OCI-LY7 (cell line): ENCODE results near the gene ARHGAP24. TPM values are rescaled to one million over a fixed set of nuclear protein-coding genes. Genes with fewer than 3 reads are reported as not detected.

Experiments used
- BruUV-seq: library from RNA; stranded (reverse); fragments of 400-500 nt; replicated peaks from 2 replicates; lab custom pipeline; 2021; lab: Mats Ljungman, UMichigan
- CTCF ChIA-PET: fragments of 300-600 bp; sonication (Branson Sonifier 250); formaldehyde crosslinking; loops from one replicate; lab custom pipeline; 2022; ENCODE audit warnings: antibody characterized with exemption; ENCODE audit not compliant: unreplicated experiment; lab: Charles Lee
- POLR2A ChIA-PET: fragments of 300-600 bp; sonication (Branson Sonifier 250); formaldehyde crosslinking; loops from one replicate; lab custom pipeline; 2022; ENCODE audit warnings: antibody characterized with exemption; lab: Charles Lee
- DNase-seq: peaks from one replicate; pipeline ENCODE4 v3.0.0-alpha.2; 2015; ENCODE audit warnings: low spot score
- H2AFZ ChIP-seq: fragments of 200-600 bp; sonication (generic), shearing (Covaris generic); 2 replicates; pipeline ENCODE4 v1.6.1; 2014; ENCODE audit warnings: mild to moderate bottlenecking, antibody characterized with exemption, low read length, moderate library complexity
- H3K27ac ChIP-seq: fragments of 200-600 bp; sonication (generic); 2 replicates; pipeline ENCODE4 v1.5.1; 2014; ENCODE audit warnings: mixed run types, low read depth, mild to moderate bottlenecking, moderate library complexity, low read length, inconsistent platforms; ENCODE audit not compliant: poor library complexity, severe bottlenecking
- H3K36me3 ChIP-seq: fragments of 200-600 bp; sonication (generic); 2 replicates; pipeline ENCODE4 v1.6.1; 2014; ENCODE audit warnings: mild to moderate bottlenecking, antibody characterized with exemption, low read length, moderate library complexity, mixed read lengths; ENCODE audit not compliant: insufficient read depth
- H3K4me1 ChIP-seq: fragments of 200-600 bp; sonication (generic); 2 replicates; pipeline ENCODE4 v1.5.1; 2014; ENCODE audit warnings: mild to moderate bottlenecking, low read length; ENCODE audit not compliant: insufficient read depth, poor library complexity, severe bottlenecking
- H3K4me2 ChIP-seq: fragments of 200-600 bp; sonication (generic); 2 replicates; pipeline ENCODE4 v1.6.1; 2014; ENCODE audit warnings: mild to moderate bottlenecking, low read length
- H3K4me3 ChIP-seq: fragments of 200-600 bp; sonication (generic); 2 replicates; pipeline ENCODE4 v1.5.1; 2014; ENCODE audit warnings: mild to moderate bottlenecking, low read depth, low read length; ENCODE audit not compliant: poor library complexity, severe bottlenecking
- H3K79me2 ChIP-seq: fragments of 200-600 bp; sonication (generic); 2 replicates; pipeline ENCODE4 v1.6.1; 2016; ENCODE audit warnings: low read depth, mild to moderate bottlenecking, low read length, moderate library complexity, mixed read lengths; ENCODE audit not compliant: insufficient read depth
- H3K9me2 ChIP-seq: fragments of 200-600 bp; sonication (generic); 2 replicates; pipeline ENCODE4 v1.6.1; 2016; ENCODE audit warnings: mild to moderate bottlenecking, low read length, mixed read lengths; ENCODE audit not compliant: insufficient read depth
- H3K9me3 ChIP-seq: fragments of 200-600 bp; sonication (generic); 2 replicates; pipeline ENCODE4 v1.6.1; 2014; ENCODE audit warnings: mild to moderate bottlenecking, mixed run types, low read length, mixed read lengths
- H4K20me1 ChIP-seq: fragments of 200-600 bp; sonication (generic); 2 replicates; pipeline ENCODE4 v1.6.1; 2014; ENCODE audit warnings: mild to moderate bottlenecking, antibody characterized with exemption, low read length, moderate library complexity, mixed read lengths; ENCODE audit not compliant: insufficient read depth
- EZH2phosphoT487 ChIP-seq: fragments of 200-600 bp; sonication (generic); IDR thresholded peaks from 2 replicates; pipeline ENCODE4 v1.6.1; 2018; ENCODE audit warnings: low read depth, borderline replicate concordance, mild to moderate bottlenecking, mixed run types, antibody characterized with exemption, low read length, moderate library complexity, mixed read lengths
- intact Hi-C: fragments of 100-400 bp; cut with micrococcal nuclease; formaldehyde crosslinking; loops from one replicate; pipeline ENCODE4 v1.10.0; 2022; ENCODE audit not compliant: unreplicated experiment
- total RNA-seq, 2 experiments: library from RNA; depleted of rRNA in 1 of 2; stranded (reverse); fragments of >200 nt in 1 of 2; shearing (Covaris generic) in 1 of 2; gene quantifications; 2 replicates each; pipeline ENCODE4 v1.2.3, GENCODE V29; 2014 to 2022
- TF ChIP-seq, protein P1 (sequence below): fragments of 200-600 bp; sonication (generic); conservative IDR thresholded peaks from 2 replicates; pipeline ENCODE4 v1.5.1; 2014; ENCODE audit warnings: mild to moderate bottlenecking, antibody characterized with exemption, low read length, moderate library complexity, mixed read lengths

The ARHGAP24 gene
- total RNA-seq, 2 experiments from 2014 or later = 0.88 to 4.4 TPM

- POLR2A ChIA-PET = interaction anchor here (0.6 to 1.0 kb wide), 2 partner anchors 166 to 509 kb away, joined by 3 to 6 read pairs; no protein-coding TSS in a partner anchor
- no TSS peak for BruUV-seq
- peaks cover 6% of the 10 kb centered on the region for H3K4me1 ChIP-seq
- no peak overlapping the region for H3K27ac ChIP-seq
- H3K4me2 ChIP-seq = peak overlapping the region; percentile 36; the same call in 1 of the 2 replicates
- TF ChIP-seq, protein P1, sequence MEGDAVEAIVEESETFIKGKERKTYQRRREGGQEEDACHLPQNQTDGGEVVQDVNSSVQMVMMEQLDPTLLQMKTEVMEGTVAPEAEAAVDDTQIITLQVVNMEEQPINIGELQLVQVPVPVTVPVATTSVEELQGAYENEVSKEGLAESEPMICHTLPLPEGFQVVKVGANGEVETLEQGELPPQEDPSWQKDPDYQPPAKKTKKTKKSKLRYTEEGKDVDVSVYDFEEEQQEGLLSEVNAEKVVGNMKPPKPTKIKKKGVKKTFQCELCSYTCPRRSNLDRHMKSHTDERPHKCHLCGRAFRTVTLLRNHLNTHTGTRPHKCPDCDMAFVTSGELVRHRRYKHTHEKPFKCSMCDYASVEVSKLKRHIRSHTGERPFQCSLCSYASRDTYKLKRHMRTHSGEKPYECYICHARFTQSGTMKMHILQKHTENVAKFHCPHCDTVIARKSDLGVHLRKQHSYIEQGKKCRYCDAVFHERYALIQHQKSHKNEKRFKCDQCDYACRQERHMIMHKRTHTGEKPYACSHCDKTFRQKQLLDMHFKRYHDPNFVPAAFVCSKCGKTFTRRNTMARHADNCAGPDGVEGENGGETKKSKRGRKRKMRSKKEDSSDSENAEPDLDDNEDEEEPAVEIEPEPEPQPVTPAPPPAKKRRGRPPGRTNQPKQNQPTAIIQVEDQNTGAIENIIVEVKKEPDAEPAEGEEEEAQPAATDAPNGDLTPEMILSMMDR = no peak
- no peak for TF ChIP-seq EZH2phosphoT487
- H3K9me2 ChIP-seq = no peaks in the 10 kb centered on the region
- CTCF ChIA-PET = no interaction called here
- H3K36me3 ChIP-seq = no peaks in the 10 kb centered on the region
- intact Hi-C loops = no loop called here
- no peaks in the 10 kb centered on the region for H3K79me2 ChIP-seq
- H3K4me3 ChIP-seq = no peak overlapping the region
- no peaks in the 10 kb centered on the region for H4K20me1 ChIP-seq
- DNase-seq = no peak
- no peaks in the 10 kb centered on the region for H3K9me3 ChIP-seq
- H2AFZ ChIP-seq = no peak overlapping the region
Observed at GRCh38 chr4:85495621-85496020, 20.7 kb downstream of the ARHGAP24 start.

GRCh38 chr4:85496126-85496849, 21.3 kb downstream of the ARHGAP24 start:
- Histone ChIP-seq H3K79me2 (no peaks in the 10 kb centered on the region), H3K4me1 (peaks cover 6% of the 10 kb centered on the region), H3K9me2 (no peaks in the 10 kb centered on the region), H3K27ac (no peak overlapping the region), H3K36me3 (no peaks in the 10 kb centered on the region), H3K4me3 (no peak overlapping the region), H3K4me2 (peak overlapping the region; percentile 36; the same call in 1 of the 2 replicates), H4K20me1 (no peaks in the 10 kb centered on the region), H3K9me3 (no peaks in the 10 kb centered on the region), H2AFZ (no peak overlapping the region)
- TF ChIP-seq, protein P1 = no peak
- TF ChIP-seq EZH2phosphoT487 = no peak
- intact Hi-C loops = no loop called here
- no peak for DNase-seq
- BruUV-seq = no TSS peak
- POLR2A ChIA-PET = interaction anchor here (0.6 to 4.3 kb wide), 6 partner anchors 7 to 508 kb away, joined by 3 to 28 read pairs (median 4); no protein-coding TSS in a partner anchor
- CTCF ChIA-PET = no interaction called here

DNA sequence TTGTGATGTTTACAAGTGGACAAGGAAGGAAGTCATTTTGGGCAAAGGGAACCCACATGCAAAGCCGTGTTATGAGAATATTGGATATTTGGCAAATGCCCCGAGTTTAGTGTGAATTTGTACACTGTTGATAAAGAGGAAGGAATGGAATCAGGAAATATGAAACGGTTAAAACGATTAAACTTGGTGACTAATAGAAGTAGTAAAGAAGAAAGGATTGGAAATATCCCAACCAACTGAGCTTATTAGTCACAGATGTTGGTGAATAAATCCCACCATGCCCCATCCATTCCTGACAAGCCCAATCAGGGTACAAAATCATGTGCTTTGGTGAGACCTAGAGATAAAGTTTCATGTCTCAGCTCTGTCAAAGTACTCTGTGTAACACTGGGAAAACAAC, 22.0 kb downstream of the ARHGAP24 start:
- Histone ChIP-seq H2AFZ (no peak overlapping the region), H3K9me2 (no peaks in the 10 kb centered on the region), H3K4me2 (peak overlapping the region; percentile 27; the same call in 1 of the 2 replicates), H3K79me2 (no peaks in the 10 kb centered on the region), H3K9me3 (no peaks in the 10 kb centered on the region), H3K27ac (no peak overlapping the region), H3K36me3 (no peaks in the 10 kb centered on the region), H4K20me1 (no peaks in the 10 kb centered on the region), H3K4me1 (peaks cover under 1% of the 10 kb centered on the region), H3K4me3 (no peak overlapping the region)
- DNase-seq = no peak
- no peak for TF ChIP-seq EZH2phosphoT487
- TF ChIP-seq, protein P1 = no peak
- intact Hi-C loops = no loop called here
- ChIA-PET POLR2A (interaction anchor here (0.6 to 4.3 kb wide), 7 partner anchors 8 to 220 kb away, joined by 3 to 28 read pairs (median 3); partner anchors contain the start of gene ARHGAP24), CTCF (no interaction called here)
- BruUV-seq = no TSS peak
